Sigmoid colon (tissue), 4 donors: ENCODE measurements around the gene GRIP1.

Experiments used
- CTCF ChIP-seq, 4 experiments: fragments of 450-650 bp in 3 of 4; fragments of 200-600 bp in 1 of 4; IDR thresholded peaks; one replicate each; pipeline ENCODE4 v1.5.1; 2016 to 2019; ENCODE audit warnings: antibody characterized with exemption in 4 of 4, mild to moderate bottlenecking in 3 of 4, moderate library complexity in 2 of 4
- EP300 ChIP-seq, 4 donors: sonication (generic); formaldehyde crosslinking; IDR thresholded peaks; one replicate each; pipeline ENCODE4 v1.6.1; 2017; ENCODE audit warnings: antibody characterized with exemption in 4 of 4
- POLR2A ChIP-seq, 2 donors: fragments of 450-650 bp; IDR thresholded peaks; one replicate each; pipeline ENCODE4 v1.6.1; 2016; ENCODE audit warnings: antibody characterized with exemption in 2 of 2, mild to moderate bottlenecking in 2 of 2, moderate library complexity in 2 of 2
- POLR2AphosphoS5 ChIP-seq, 4 donors: sonication (generic); formaldehyde crosslinking; IDR thresholded peaks; one replicate each; pipeline ENCODE4 v1.6.1; 2017; ENCODE audit warnings: antibody characterized with exemption in 4 of 4

GRCh38 chr12:66697404-66697803 is 18.5 kb upstream of the GRIP1 start:
- TF ChIP-seq CTCF (IDR thresholded peaks at IDR 0.05) (no peak), POLR2A (IDR thresholded peaks at IDR 0.05) (no peak), POLR2AphosphoS5 (IDR thresholded peaks at IDR 0.05) (no peak), EP300 (IDR thresholded peaks at IDR 0.05) (no peak)
